ENCODE measurements around the gene B3GNT2.

B3GNT2 gene

DNA sequence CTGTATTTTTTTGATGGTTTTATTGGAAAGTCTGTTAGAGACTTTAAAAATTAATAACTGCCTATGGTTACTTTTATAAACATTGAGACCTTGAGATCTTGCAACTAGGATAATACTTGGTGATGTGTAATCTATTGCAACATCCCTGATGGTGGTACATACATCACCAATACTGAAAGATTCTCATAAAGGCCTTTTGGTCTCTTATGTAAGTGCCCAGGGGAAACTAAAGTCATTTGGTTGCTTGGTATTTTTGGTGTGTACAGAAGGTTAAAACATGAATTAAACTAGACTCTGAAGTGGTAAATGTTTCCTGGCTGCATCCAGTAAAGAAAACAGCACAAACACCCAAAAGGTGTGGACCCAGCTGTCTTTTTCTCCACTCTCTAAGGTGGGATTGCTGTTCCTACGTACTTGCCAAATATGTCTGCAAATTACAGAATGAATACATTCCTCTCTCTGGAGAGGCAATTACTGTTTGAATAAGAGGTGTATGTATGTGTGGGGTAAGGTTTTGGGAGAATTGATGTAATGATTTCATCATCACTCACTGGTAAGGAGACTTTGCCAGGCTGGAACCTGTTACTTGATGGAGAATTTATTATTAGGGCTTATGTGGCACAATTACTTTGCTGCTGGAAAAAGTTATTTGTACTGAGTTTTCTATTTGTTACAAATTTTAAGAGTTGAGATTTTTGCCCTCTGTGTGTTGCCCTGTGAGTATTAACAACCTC lies 3.6 kb downstream of the B3GNT2 start:
- TF ChIP-seq CTCF (IDR thresholded peaks at IDR 0.05; ENCODE audit: control extremely low read depth, extremely low read depth, low read depth, missing control alignments) = no peak
- no peak for DNase-seq (ENCODE audit: extremely low spot score)
- ChIA-PET CTCF (interaction anchor here (0.9 to 1.9 kb wide), 7 partner anchors 10 to 244 kb away, joined by 3 to 6 read pairs (median 3); no protein-coding TSS in a partner anchor), POLR2A (no interaction called here)

DNA sequence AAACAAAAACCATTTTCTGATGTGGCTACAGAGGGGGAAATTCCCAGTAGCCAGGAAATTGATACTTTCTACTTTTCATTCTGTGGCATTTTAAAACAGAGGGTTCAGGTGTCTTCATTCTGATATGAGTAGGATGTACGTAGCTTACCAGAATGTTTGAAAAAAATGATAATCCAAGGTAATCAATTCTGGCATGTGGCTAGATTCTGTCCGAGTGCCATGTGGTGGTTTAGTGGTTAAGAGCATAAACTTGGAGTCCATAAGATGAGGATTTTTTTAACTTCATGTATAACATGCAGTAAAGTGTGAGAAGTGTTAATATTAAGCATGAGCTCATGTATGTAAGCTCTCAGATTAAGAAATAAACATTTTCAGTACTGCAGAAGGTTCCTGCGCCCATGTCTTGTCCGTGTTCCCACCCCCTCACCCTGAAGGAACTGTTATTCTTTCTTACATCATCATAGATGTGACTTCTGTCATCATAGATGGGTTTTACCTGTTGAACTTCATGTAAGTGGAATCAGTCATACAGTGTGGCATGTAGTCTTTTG lies 4.5 kb downstream of the B3GNT2 start:
- no peak for TF ChIP-seq CTCF (IDR thresholded peaks at IDR 0.05; ENCODE audit: control extremely low read depth, extremely low read depth, low read depth, missing control alignments)
- CTCF ChIA-PET = interaction anchor here (0.9 to 1.9 kb wide), 8 partner anchors 9 to 213 kb away, joined by 3 to 6 read pairs (median 3); no protein-coding TSS in a partner anchor
- POLR2A ChIA-PET = no interaction called here
- DNase-seq (ENCODE audit: extremely low spot score) = no peak

GRCh38 chr2:62200868-62201267 lies 5.0 kb downstream of the B3GNT2 start:
- no peak for TF ChIP-seq CTCF (IDR thresholded peaks at IDR 0.05; ENCODE audit: control extremely low read depth, extremely low read depth, low read depth, missing control alignments)
- ChIA-PET POLR2A (no interaction called here), CTCF (interaction anchor here (0.8 to 1.9 kb wide), 10 partner anchors 8 to 246 kb away, joined by 3 to 6 read pairs (median 3); no protein-coding TSS in a partner anchor)
- DNase-seq (ENCODE audit: extremely low spot score) = no peak

DNA sequence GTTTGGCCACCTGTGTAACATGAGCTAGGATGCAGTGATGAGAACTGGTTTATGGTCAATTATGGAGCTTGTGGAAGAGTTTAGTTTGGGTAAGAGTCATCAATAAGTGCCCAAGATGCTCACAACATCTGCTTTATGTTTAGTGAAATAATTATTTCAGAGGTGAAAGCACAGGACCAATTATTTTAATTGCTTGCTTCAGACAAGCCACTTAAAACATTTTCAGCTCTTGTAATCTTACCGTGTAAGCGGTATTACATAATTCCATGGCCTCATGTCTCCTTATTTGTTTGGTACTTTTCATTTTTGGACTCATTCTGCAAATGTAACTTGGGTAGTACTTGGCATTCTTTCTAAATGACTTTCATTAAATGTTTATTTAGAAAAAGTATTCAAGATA lies 5.4 kb downstream of the B3GNT2 start:
- no peak for TF ChIP-seq CTCF (IDR thresholded peaks at IDR 0.05; ENCODE audit: control extremely low read depth, extremely low read depth, low read depth, missing control alignments)
- CTCF ChIA-PET = interaction anchor here (0.8 to 1.9 kb wide), 9 partner anchors 8 to 247 kb away, joined by 3 to 6 read pairs (median 3); no protein-coding TSS in a partner anchor
- DNase-seq (ENCODE audit: extremely low spot score) = no peak
- POLR2A ChIA-PET = no interaction called here

DNA sequence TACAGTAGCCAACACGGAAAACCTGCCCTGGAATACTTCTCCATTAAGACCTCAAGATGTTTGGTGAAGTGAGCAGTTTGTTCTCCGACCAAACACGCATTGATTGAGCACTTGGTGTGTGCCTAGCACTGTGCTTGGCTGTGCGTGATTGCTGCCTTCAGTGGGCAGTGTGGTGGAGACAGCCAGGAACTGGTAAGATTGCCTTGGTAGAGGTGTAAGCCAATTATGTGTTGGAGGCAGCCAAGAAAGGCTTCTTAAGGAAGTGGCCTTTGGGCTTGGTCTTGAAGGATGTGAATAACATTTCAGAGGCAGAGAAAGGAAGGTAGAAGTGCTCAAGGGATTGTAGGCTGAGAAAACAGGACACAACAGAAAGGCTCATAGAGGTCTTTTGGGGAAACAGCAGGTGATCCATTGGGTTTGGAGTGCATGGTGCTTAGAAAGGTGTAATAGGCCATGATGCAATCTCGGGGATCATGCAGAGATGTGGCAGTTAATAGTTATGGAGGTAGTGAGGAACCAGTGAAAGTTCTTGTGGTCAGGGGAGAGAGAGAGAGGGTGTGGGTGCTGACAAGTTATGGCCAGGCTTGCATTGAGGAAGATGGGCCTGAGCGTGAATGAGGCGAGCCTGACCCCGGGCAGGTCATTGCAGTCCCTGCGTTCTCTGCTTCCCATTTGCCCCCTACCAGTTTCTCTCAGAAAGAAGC lies 6.3 kb downstream of the B3GNT2 start:
- CTCF ChIA-PET = interaction anchor here (0.8 to 1.1 kb wide), 2 partner anchors 13 to 248 kb away, joined by 3 read pairs; no protein-coding TSS in a partner anchor
- peak; percentile 54 for DNase-seq (ENCODE audit: extremely low spot score)
- POLR2A ChIA-PET = no interaction called here
- no peak for TF ChIP-seq CTCF (IDR thresholded peaks at IDR 0.05; ENCODE audit: control extremely low read depth, extremely low read depth, low read depth, missing control alignments)

DNA sequence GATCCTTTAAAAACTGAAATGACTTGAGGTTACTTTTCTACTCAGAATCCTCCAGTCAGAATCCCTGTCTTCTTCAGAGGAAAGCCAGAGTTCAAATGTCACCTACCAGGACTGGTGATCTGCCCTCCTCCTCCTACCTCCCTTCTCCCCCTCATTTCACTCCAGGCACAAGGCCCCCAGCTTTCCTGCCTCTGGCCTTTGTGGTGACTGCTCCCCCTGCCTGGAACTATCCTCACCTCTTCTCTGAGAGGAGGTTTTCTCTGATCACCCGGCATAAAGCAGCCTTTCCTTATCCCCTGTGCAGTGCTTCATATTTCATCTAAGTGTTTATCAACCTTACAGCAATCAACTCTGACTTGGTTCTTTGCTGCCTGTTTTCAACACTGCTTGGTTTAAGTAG lies 6.8 kb downstream of the B3GNT2 start:
- no peak for DNase-seq (ENCODE audit: extremely low spot score)
- TF ChIP-seq CTCF (IDR thresholded peaks at IDR 0.05; ENCODE audit: control extremely low read depth, extremely low read depth, low read depth, missing control alignments) = no peak
- CTCF ChIA-PET = interaction anchor here (0.8 kb wide), 1 partner anchor 12 kb away, joined by 3 read pairs; no protein-coding TSS in a partner anchor
- POLR2A ChIA-PET = no interaction called here
